ENCODE results near the gene ANTXR1.

The ANTXR1 gene

GRCh38 chr2:69067026-69067630 is 54.1 kb downstream of the ANTXR1 start:
- in situ Hi-C loops (cut with MboI; ENCODE audit: low sequenced_read_pairs): no loop called here

- in situ Hi-C loops (cut with MboI; ENCODE audit: low sequenced_read_pairs): no loop called here
These were observed 54.9 kb downstream of the ANTXR1 start for GRCh38 chr2:69067866-69068265.

DNA sequence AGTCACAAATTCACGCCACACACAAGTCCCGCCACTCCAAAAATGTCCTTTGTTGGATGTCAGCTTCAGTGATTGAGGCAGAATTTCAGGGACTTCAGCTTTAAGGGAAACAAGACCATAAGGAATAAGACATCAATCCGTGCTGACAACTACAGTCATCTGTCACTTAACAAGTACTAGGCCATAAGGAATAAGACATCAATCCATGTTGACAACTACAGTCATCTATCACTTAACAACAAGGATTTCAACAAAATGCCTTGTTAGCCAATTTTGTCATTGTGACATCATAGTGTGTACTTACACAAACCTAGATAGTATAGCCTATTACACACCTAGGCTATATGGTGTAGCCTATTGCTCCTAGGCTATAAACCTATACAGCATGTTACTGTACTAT is 58.0 kb downstream of the ANTXR1 start:
- in situ Hi-C loops (cut with MboI; ENCODE audit: low sequenced_read_pairs): no loop called here

- in situ Hi-C loops (cut with MboI; ENCODE audit: low sequenced_read_pairs): no loop called here
These were observed 61.1 kb downstream of the ANTXR1 start for GRCh38 chr2:69073928-69074570.

DNA sequence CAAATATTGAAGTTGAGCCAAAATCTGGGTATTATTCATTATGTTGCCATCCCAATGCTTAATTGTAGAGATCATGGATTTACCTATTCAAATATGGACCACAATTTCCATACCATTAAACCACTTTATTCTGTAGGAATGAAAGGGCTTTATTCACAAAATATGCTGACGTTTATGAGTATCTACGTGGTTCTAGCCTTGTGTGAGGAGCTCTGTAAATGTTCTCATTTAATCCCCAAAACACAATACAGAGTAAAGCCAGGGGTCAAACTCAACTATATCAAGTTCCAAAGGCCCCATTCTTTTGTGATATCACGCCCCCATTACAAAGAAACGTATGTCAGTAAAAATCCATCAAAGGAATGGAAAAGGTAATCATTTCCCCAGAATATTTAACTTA is 61.9 kb downstream of the ANTXR1 start:
- in situ Hi-C loops (cut with MboI; ENCODE audit: low sequenced_read_pairs): no loop called here

DNA sequence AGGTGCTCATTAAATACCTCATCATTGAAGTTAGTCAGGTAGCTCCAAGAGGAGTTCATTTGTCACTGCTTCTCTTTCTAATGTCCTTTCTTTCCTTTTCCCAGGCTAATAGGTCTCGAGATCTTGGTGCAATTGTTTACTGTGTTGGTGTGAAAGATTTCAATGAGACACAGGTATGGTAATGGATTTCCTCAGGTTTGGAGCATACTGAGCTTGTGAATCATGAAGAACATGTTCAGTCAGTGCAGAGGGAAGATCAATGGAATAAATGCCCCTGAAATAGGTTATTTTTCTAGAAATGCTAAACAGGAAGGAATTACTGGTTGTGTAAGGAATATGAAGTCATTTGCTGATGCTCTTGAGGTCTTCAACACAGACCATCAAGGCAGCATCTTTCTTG is 62.5 kb downstream of the ANTXR1 start:
- in situ Hi-C loops (cut with MboI; ENCODE audit: low sequenced_read_pairs): no loop called here

GRCh38 chr2:69076601-69077000 is 63.6 kb downstream of the ANTXR1 start:
- in situ Hi-C loops (cut with MboI; ENCODE audit: low sequenced_read_pairs): no loop called here

- in situ Hi-C loops (cut with MboI; ENCODE audit: low sequenced_read_pairs): no loop called here
These were observed 64.4 kb downstream of the ANTXR1 start for GRCh38 chr2:69077252-69077950.

DNA sequence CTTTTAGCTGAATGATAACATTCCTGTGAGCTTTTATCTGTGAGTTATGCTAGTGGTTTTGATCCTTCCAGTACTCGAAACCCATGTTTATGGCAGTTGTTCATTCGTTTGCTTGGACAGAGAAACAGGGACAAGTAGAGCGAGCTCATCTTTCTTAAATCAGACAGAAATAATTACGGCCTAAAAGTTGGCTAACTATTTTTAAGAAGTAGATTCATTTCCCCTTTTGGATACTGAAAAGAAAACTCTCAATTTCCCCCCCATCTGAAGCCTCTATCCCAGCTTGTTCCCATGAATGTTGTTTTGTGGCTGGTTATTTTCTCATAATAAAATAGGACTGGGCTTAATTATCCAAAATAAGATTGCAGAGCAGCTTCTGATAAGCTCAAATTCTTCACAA is 67.1 kb downstream of the ANTXR1 start:
- in situ Hi-C loops (cut with MboI; ENCODE audit: low sequenced_read_pairs): no loop called here

DNA sequence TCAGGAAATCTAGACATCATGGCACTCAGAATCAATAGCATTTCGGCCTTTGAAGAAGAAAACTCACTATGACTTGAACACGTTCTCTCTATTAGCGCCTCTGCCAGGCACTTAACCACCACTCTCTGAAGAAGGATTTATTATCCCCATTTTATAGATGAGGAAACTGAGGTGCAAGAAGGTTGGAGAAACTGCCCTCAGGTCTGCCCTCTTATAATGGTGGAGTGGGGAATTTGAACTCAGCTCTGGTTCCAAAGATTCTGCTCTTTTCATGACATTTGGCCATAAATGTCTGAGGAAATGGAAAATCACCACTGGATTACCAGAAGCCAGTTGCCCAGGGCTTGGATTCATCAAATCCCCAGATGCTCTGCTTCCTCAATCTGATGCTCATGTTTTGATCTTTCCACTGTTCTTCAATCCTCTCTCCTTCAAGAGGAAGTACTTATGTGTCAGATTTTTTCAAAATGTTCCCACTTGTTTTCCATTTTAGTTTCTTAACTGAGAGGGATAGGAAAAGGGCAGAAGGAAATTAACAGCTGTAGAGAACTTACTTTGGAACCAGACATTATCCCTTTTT is 68.1 kb downstream of the ANTXR1 start:
- in situ Hi-C loops (cut with MboI; ENCODE audit: low sequenced_read_pairs): no loop called here

GRCh38 chr2:69081757-69082156 is 68.8 kb downstream of the ANTXR1 start:
- in situ Hi-C loops (cut with MboI; ENCODE audit: low sequenced_read_pairs): no loop called here

- in situ Hi-C loops (cut with MboI; ENCODE audit: low sequenced_read_pairs): no loop called here
These were observed 69.5 kb downstream of the ANTXR1 start for GRCh38 chr2:69082430-69082997.

DNA sequence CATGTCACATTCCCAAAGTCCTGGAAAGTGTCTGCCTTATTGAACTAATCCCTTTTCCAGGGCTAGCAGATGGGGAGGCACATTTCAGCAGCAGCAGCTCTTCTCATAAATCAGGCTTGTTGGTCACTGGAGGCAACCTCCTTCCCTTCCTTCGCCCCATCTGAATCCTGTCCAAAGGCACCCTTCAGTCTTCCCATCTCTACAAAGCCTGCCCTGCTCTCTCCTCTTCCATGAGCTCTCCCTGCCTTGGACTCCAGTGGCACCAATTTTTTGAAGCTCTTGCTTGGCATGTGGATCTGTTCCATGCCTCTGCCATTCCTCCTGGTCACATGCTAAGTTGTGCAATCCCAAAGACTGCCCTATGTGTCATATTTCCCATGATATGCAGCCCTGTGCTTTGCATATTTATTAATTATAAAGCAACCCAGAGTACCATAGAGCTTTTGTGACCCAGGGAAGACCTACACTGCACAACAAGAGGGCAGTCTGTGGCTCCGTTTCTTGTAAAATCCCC is 70.3 kb downstream of the ANTXR1 start:
- in situ Hi-C loops (cut with MboI; ENCODE audit: low sequenced_read_pairs): no loop called here

- in situ Hi-C loops (cut with MboI; ENCODE audit: low sequenced_read_pairs): no loop called here
These were observed 71.5 kb downstream of the ANTXR1 start for GRCh38 chr2:69084492-69084891.

DNA sequence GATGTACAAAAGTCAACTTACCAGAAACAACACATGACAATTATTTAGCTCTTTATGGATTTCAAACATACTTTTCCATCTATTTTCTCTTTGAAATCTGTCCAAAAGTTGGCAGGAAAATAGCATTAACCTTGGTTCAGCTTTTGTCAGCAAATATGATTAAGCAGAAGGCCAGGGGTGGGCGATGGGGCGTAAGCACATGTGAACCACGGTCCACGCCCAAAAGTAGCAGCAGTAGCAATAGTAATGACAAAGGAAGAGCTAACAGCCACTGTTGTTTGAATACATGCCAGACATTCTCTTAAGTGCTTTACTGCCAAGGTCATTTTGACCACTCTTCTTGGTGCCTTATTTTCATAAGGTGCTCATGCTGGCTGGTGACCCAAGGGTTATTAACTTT is 73.5 kb downstream of the ANTXR1 start:
- in situ Hi-C loops (cut with MboI; ENCODE audit: low sequenced_read_pairs): no loop called here

- in situ Hi-C loops (cut with MboI; ENCODE audit: low sequenced_read_pairs): no loop called here
These were observed 74.4 kb downstream of the ANTXR1 start for GRCh38 chr2:69087211-69087911.

- in situ Hi-C loops (cut with MboI; ENCODE audit: low sequenced_read_pairs): no loop called here
These were observed 74.9 kb downstream of the ANTXR1 start for GRCh38 chr2:69087912-69088240.

GRCh38 chr2:69088466-69088865 is 75.5 kb downstream of the ANTXR1 start:
- in situ Hi-C loops (cut with MboI; ENCODE audit: low sequenced_read_pairs): no loop called here

DNA sequence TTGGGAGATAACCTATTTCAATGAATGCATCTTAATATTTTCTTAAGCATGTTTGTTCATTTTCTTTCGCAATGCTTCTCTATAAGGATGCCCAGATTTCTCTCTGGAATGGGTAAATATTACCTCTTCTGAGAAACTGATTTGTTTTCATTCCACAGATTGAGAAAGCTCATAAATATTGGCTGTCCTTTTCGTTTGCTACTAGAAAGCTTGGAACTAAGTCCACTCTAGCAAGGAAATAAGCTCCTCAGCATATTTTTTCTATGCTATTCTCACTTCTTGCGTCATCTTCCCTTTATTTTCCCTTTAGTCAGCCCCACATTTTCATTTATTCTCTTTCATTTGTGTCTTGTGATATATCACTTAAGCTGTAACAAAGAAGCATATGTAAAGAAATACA is 76.3 kb downstream of the ANTXR1 start:
- in situ Hi-C loops (cut with MboI; ENCODE audit: low sequenced_read_pairs): no loop called here

GRCh38 chr2:69089998-69090397 is 77.0 kb downstream of the ANTXR1 start:
- in situ Hi-C loops (cut with MboI; ENCODE audit: low sequenced_read_pairs): no loop called here

DNA sequence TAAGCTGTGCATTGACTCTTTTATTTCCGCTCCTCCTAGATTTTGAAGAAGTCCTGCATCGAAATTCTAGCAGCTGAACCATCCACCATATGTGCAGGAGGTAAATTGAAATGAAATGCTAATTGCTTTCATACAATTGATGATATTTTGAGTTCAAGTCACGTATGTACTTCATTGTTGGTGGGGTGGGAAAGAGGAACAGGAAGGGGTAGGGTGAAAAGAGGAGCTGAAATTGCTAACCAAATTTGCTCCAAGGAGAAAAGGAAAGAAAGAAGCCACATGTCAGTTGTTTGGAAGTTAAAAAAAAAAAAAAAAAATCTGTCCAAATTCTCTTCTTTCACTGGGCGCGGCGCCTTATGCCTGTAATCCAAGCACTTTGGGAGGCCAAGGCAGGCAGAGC is 77.8 kb downstream of the ANTXR1 start:
- in situ Hi-C loops (cut with MboI; ENCODE audit: low sequenced_read_pairs): no loop called here
